ENCODE data around the gene ZFYVE16. TPM values are rescaled to one million over a fixed set of nuclear protein-coding genes. Genes with fewer than 3 reads are reported as not detected.
"Not testable (repeated sequence)": the region's sequence is repeated elsewhere in the genome, so short reads cannot be mapped to it uniquely, and the experiment has no call there.

The ZFYVE16 gene
- total and polyA plus RNA-seq, 4 donors: 8.1 to 57.6 (median 28.9) TPM

DNA sequence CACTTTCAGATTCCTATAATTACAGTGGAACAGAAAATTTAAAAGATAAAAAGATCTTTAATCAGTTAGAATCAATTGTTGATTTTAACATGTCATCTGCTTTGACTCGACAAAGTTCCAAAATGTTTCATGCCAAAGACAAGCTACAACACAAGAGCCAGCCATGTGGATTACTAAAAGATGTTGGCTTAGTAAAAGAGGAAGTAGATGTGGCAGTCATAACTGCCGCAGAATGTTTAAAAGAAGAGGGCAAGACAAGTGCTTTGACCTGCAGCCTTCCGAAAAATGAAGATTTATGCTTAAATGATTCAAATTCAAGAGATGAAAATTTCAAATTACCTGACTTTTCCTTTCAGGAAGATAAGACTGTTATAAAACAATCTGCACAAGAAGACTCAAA, 29.5 kb downstream of the ZFYVE16 start:
- Histone ChIP-seq H3K4me3 (ENCODE audit: low read length in 2 of 2) (no peak overlapping the region), H3K4me1 (ENCODE audit: control insufficient read depth in 1 of 2, insufficient read depth in 2 of 2, low read length in 2 of 2) (no peaks in the 10 kb centered on the region), H3K27me3 (ENCODE audit: control insufficient read depth in 1 of 2, insufficient read depth in 2 of 2, low read length in 1 of 2) (no peaks in the 10 kb centered on the region), H3K9me3 (ENCODE audit: control insufficient read depth, low read length) (peaks cover 4% of the 10 kb centered on the region), H3K36me3 (ENCODE audit: control insufficient read depth in 1 of 2, insufficient read depth in 2 of 2, low read length in 1 of 2) (peaks cover 2 to 7% of the 10 kb centered on the region in 2 donors), H3K27ac (ENCODE audit: low read depth in 1 of 2, low read length in 2 of 2) (no peak overlapping the region)
- no peak for ATAC-seq (ENCODE audit: low FRiP score)
- intact Hi-C loops (cut with DNase I): no loop called here
- no peak for DNase-seq
- WGBS, 2 donors: 81 to 83% methylated on average over 3 of the region's 3 CpGs

DNA sequence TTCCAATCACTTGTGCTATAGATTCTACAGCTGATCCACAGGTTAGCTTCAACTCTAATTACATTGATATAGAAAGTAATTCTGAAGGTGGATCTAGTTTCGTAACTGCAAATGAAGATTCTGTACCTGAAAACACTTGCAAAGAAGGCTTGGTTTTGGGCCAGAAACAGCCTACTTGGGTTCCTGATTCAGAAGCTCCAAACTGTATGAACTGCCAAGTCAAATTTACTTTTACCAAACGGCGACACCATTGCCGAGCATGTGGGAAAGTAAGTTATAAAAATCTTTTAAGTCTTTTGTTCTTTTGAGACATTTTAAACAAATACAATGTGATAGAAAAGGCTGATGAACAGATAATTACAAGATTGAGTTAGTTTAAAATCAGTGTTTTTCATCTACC, 30.9 kb downstream of the ZFYVE16 start:
- Histone ChIP-seq H3K27ac (ENCODE audit: low read depth in 1 of 2, low read length in 2 of 2) (no peak overlapping the region), H3K27me3 (ENCODE audit: control insufficient read depth in 1 of 2, insufficient read depth in 2 of 2, low read length in 1 of 2) (no peaks in the 10 kb centered on the region), H3K4me1 (ENCODE audit: control insufficient read depth in 1 of 2, insufficient read depth in 2 of 2, low read length in 2 of 2) (no peaks in the 10 kb centered on the region), H3K9me3 (ENCODE audit: control insufficient read depth, low read length) (peaks cover 4% of the 10 kb centered on the region), H3K36me3 (ENCODE audit: control insufficient read depth in 1 of 2, insufficient read depth in 2 of 2, low read length in 1 of 2) (peaks cover 4 to 15% of the 10 kb centered on the region in 2 donors), H3K4me3 (ENCODE audit: low read length in 2 of 2) (no peak overlapping the region)
- no peak for DNase-seq
- no peak for ATAC-seq (ENCODE audit: low FRiP score)
- 93% methylated on average over 4 of the region's 4 CpGs for WGBS, 2 donors
- intact Hi-C loops (cut with DNase I): no loop called here

DNA sequence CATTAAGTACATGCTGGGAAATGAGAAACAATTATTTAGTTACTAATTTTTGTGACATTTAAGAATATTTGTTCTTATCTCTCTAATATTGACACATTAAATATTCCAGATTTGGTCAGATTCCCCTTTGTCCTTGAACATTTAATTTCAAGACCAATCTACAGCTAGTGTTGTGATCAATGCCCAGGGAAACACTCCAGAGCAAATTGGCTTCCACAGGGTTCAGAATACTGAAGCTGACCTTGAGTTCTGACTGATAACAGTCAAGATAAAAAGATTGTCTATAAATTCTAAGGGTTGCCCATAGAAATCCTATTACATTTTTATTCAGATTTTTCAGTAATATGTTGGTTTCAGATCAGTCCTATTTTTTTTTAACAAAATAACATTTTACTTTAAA, 31.3 kb downstream of the ZFYVE16 start:
- ATAC-seq (ENCODE audit: low FRiP score): no peak
- Histone ChIP-seq H3K9me3 (ENCODE audit: control insufficient read depth, low read length) (peaks cover 4% of the 10 kb centered on the region), H3K4me1 (ENCODE audit: control insufficient read depth in 1 of 2, insufficient read depth in 2 of 2, low read length in 2 of 2) (no peaks in the 10 kb centered on the region), H3K4me3 (ENCODE audit: low read length in 2 of 2) (no peak overlapping the region), H3K27me3 (ENCODE audit: control insufficient read depth in 1 of 2, insufficient read depth in 2 of 2, low read length in 1 of 2) (no peaks in the 10 kb centered on the region), H3K36me3 (ENCODE audit: control insufficient read depth in 1 of 2, insufficient read depth in 2 of 2, low read length in 1 of 2) (peaks cover 4 to 15% of the 10 kb centered on the region in 2 donors), H3K27ac (ENCODE audit: low read depth in 1 of 2, low read length in 2 of 2) (no peak overlapping the region)
- DNase-seq: no peak
- intact Hi-C loops (cut with DNase I): no loop called here

DNA sequence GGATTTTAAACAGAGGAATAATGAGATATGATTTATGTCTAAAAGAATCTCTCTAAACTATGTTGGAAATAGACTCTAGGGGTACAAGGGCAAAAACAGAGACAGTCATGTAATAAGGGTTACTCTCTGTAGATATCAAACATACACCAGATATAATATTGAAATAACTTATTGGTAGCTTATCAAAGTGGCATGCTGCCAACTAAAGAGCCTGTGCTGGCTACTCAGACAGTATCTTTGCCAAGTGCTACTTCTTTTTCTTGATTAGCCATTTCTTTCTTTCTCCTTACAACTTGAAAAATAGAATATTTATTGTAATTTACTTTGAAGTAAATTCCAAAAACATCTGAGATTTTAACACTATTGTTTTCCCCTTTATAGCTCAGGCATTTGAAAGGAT, 34.9 kb downstream of the ZFYVE16 start:
- Histone ChIP-seq H3K9me3 (ENCODE audit: control insufficient read depth, low read length) (no peaks in the 10 kb centered on the region), H3K4me3 (ENCODE audit: low read length in 2 of 2) (no peak overlapping the region), H3K27ac (ENCODE audit: low read depth in 1 of 2, low read length in 2 of 2) (no peak overlapping the region), H3K36me3 (ENCODE audit: control insufficient read depth in 1 of 2, insufficient read depth in 2 of 2, low read length in 1 of 2) (peaks cover 2 to 11% of the 10 kb centered on the region in 2 donors), H3K27me3 (ENCODE audit: control insufficient read depth in 1 of 2, insufficient read depth in 2 of 2, low read length in 1 of 2) (no peaks in the 10 kb centered on the region), H3K4me1 (ENCODE audit: control insufficient read depth in 1 of 2, insufficient read depth in 2 of 2, low read length in 2 of 2) (no peaks in the 10 kb centered on the region)
- ATAC-seq (ENCODE audit: low FRiP score): no peak
- no peak for DNase-seq
- intact Hi-C loops (cut with DNase I): no loop called here

DNA sequence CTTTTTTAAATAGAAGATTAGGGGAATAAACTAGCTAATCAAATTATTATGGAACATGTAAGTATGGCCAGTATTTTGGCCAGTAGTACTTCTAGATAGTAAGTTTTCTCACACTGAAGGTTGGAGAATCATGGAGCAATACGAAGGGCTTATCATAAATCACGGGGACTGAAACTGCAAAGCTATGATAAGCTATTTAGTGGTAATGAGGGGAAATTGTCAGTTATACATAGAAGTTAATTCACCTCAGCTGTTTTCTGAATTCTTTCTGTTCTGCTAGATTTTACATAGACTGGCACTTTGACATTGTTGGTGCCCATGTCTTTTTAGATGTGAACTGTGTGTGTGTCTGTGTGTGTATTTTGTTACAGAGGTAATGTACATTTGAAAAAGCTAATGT, 45.5 kb downstream of the ZFYVE16 start:
- no peaks in the 10 kb centered on the region for H3K9me3 ChIP-seq (ENCODE audit: control insufficient read depth, low read length)
- 81 to 93% methylated on average over 2 of the region's 2 CpGs for WGBS, 2 donors
- peaks cover 0 to 7% of the 10 kb centered on the region in 2 donors for H3K36me3 ChIP-seq (ENCODE audit: control insufficient read depth in 1 of 2, insufficient read depth in 2 of 2, low read length in 1 of 2)
- H3K27me3 ChIP-seq (ENCODE audit: control insufficient read depth in 1 of 2, insufficient read depth in 2 of 2, low read length in 1 of 2): no peaks in the 10 kb centered on the region
- no peaks in the 10 kb centered on the region for H3K4me1 ChIP-seq (ENCODE audit: control insufficient read depth in 1 of 2, insufficient read depth in 2 of 2, low read length in 2 of 2)
- DNase-seq (no peak), ATAC-seq (ENCODE audit: low FRiP score) (no peak)
- intact Hi-C loops (cut with DNase I): no loop called here
- no peak overlapping the region for H3K27ac ChIP-seq (ENCODE audit: low read depth in 1 of 2, low read length in 2 of 2)
- no peak overlapping the region for H3K4me3 ChIP-seq (ENCODE audit: low read length in 2 of 2)

DNA sequence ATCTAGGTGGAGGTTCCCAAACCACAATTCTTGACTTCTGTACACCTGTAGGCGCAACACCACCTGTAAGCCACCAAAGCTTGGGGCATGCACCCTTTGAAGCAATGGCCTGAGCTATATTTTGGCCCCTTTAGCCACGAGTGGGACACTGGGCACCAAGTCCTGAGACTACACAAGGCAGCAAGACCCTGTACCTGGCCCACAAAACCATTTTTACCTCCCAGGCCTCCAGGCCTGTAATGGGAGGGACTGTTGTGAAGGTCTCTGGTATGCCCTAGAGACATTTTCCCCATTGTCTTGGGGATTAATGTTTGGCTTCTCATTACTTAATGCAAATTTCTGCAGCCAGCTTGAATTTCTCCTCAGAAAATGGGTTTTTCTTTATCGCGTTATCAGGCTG, 55.4 kb downstream of the ZFYVE16 start:
- intact Hi-C loops (cut with DNase I): no loop called here
- no peaks in the 10 kb centered on the region for H3K27me3 ChIP-seq (ENCODE audit: control insufficient read depth in 1 of 2, insufficient read depth in 2 of 2, low read length in 1 of 2)
- DNase-seq: no peak
- no peak overlapping the region for H3K4me3 ChIP-seq (ENCODE audit: low read length in 2 of 2)
- 97 to 98% methylated on average over 4 of the region's 4 CpGs for WGBS, 2 donors
- no peak for ATAC-seq (ENCODE audit: low FRiP score)
- no peak overlapping the region for H3K27ac ChIP-seq (ENCODE audit: low read depth in 1 of 2, low read length in 2 of 2)
- H3K36me3 ChIP-seq (ENCODE audit: control insufficient read depth in 1 of 2, insufficient read depth in 2 of 2, low read length in 1 of 2): peaks cover 0 to 3% of the 10 kb centered on the region in 2 donors
- peaks cover 2% of the 10 kb centered on the region for H3K9me3 ChIP-seq (ENCODE audit: control insufficient read depth, low read length)
- no peaks in the 10 kb centered on the region for H3K4me1 ChIP-seq (ENCODE audit: control insufficient read depth in 1 of 2, insufficient read depth in 2 of 2, low read length in 2 of 2)

DNA sequence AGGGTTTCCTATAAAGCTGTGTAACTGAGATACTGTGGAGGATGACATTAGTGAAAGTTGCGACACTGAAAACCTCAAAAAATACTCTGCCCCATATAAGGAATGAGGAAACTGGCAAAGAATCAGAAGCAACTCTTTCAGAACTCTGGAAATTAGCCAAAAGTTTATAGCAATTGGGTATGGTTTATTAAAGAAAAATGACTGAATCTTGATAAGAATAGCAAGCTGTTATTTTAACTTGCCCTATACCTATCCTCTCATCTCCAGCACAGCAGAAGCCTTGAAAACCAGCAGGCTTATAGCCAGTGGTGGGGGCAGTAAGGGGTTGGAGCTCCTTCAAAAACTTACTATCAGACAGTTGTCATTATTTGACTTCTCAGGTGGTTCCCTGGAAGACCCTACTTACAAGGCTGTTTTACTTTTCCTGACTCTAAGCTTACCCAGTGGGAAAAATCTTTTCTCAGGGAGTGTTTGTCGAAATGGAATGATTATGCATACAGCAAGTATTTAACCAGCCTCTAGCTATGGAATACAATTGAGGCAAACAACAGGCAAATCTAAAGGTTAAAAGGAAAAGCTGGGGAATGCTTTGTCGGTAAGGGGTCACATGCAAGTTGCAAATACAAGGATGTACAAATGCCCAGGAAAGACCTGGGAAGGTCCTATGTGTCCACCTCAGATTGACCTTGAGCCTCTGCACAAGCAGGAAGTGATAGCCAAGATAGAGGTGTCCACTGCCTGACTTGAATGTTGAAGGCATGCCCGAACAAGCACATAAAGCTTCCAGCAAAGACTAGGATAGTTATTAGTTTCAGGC, 59.0 kb downstream of the ZFYVE16 start:
- ATAC-seq (ENCODE audit: low FRiP score): no peak
- H3K4me3 ChIP-seq (ENCODE audit: low read length in 2 of 2): no peak overlapping the region
- no peak for DNase-seq
- peaks cover 3% of the 10 kb centered on the region for H3K9me3 ChIP-seq (ENCODE audit: control insufficient read depth, low read length)
- no peaks in the 10 kb centered on the region for H3K27me3 ChIP-seq (ENCODE audit: control insufficient read depth in 1 of 2, insufficient read depth in 2 of 2, low read length in 1 of 2)
- H3K4me1 ChIP-seq (ENCODE audit: control insufficient read depth in 1 of 2, insufficient read depth in 2 of 2, low read length in 2 of 2): no peaks in the 10 kb centered on the region
- peaks cover 3 to 6% of the 10 kb centered on the region in 2 donors for H3K36me3 ChIP-seq (ENCODE audit: control insufficient read depth in 1 of 2, insufficient read depth in 2 of 2, low read length in 1 of 2)
- no peak overlapping the region for H3K27ac ChIP-seq (ENCODE audit: low read depth in 1 of 2, low read length in 2 of 2)
- intact Hi-C loops (cut with DNase I): no loop called here
- 67 to 71% methylated on average over 4 of the region's 4 CpGs for WGBS, 2 donors

DNA sequence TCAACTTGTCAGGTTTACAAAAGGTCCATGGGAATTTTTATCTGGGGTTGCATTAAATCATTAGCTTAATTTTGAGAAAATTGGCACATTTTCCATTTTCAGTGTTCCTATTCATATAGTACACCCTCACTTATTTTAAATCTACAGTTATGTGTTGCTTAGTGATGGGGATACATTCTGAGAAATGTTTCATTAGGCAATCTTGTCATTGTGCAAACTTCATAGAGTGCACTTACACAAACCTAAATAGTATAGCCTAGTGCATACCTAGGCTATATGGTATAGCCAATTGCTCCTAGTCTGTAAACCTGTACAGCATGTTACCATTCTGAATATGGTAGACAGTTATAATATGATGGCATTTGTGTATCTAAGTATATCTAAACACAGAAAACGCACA, 60.3 kb downstream of the ZFYVE16 start:
- peaks cover 3% of the 10 kb centered on the region for H3K9me3 ChIP-seq (ENCODE audit: control insufficient read depth, low read length)
- 94 to 98% methylated on average over 1 of the region's 1 CpG for WGBS, 2 donors
- peaks cover 3 to 6% of the 10 kb centered on the region in 2 donors for H3K36me3 ChIP-seq (ENCODE audit: control insufficient read depth in 1 of 2, insufficient read depth in 2 of 2, low read length in 1 of 2)
- no peak overlapping the region for H3K4me3 ChIP-seq (ENCODE audit: low read length in 2 of 2)
- intact Hi-C loops (cut with DNase I): no loop called here
- H3K27me3 ChIP-seq (ENCODE audit: control insufficient read depth in 1 of 2, insufficient read depth in 2 of 2, low read length in 1 of 2): no peaks in the 10 kb centered on the region
- H3K27ac ChIP-seq (ENCODE audit: low read depth in 1 of 2, low read length in 2 of 2): no peak overlapping the region
- ATAC-seq (ENCODE audit: low FRiP score): no peak
- H3K4me1 ChIP-seq (ENCODE audit: control insufficient read depth in 1 of 2, insufficient read depth in 2 of 2, low read length in 2 of 2): no peaks in the 10 kb centered on the region
- DNase-seq: no peak

DNA sequence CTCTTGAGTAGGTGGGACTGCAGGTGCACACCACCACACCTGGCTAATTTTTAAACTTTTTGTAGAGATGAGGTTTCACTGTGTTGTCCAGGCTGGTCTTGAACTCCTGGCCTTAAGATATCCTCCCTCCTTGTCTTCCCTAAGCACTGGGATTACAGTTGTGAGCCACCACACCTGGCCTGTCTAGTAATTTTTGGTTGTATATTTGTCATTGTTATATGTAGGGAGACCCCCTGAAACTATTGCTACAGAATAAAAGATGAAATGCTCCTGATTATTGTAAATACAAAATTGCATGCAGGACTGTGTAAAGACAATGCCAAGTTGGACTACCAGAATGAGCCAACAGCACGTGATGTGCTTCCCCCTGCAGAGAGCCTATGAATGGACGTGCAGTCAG, 62.8 kb downstream of the ZFYVE16 start:
- H3K36me3 ChIP-seq (ENCODE audit: control insufficient read depth in 1 of 2, insufficient read depth in 2 of 2, low read length in 1 of 2); ATAC-seq (ENCODE audit: low FRiP score); H3K4me3 ChIP-seq (ENCODE audit: low read length in 2 of 2); H3K9me3 ChIP-seq (ENCODE audit: control insufficient read depth, low read length); H3K4me1 ChIP-seq (ENCODE audit: control insufficient read depth in 1 of 2, insufficient read depth in 2 of 2, low read length in 2 of 2); DNase-seq; H3K27me3 ChIP-seq (ENCODE audit: control insufficient read depth in 1 of 2, insufficient read depth in 2 of 2, low read length in 1 of 2); H3K27ac ChIP-seq (ENCODE audit: low read depth in 1 of 2, low read length in 2 of 2); intact Hi-C loops (cut with DNase I): not testable (repeated sequence)
- 94 to 100% methylated on average over 1 to 2 of the region's 2 CpGs for WGBS, 2 donors
